Panc1 (cell line): ENCODE results near the gene KLHDC1. TPM values are rescaled to one million over a fixed set of nuclear protein-coding genes. Genes with fewer than 3 reads are reported as not detected.
"Not testable (repeated sequence)": the region's sequence is repeated elsewhere in the genome, so short reads cannot be mapped to it uniquely, and the experiment has no call there.

Experiments
- ATAC-seq: fragments of 200-7000 bp; cut with Tn5 transposase; 2 replicates; pipeline ENCODE4 v1.9.1; 2020; ENCODE audit warnings: mild to moderate bottlenecking, moderate library complexity
- BruUV-seq: library from RNA; stranded (reverse); fragments of 400-500 nt; replicated peaks from 2 replicates; lab custom pipeline; 2021; lab: Mats Ljungman, UMichigan
- CTCF ChIA-PET: fragments of 300-600 bp; sonication (Branson Sonifier 250); formaldehyde crosslinking; loops from one replicate; lab custom pipeline; 2022; ENCODE audit warnings: antibody characterized with exemption; lab: Charles Lee
- POLR2A ChIA-PET: fragments of 300-600 bp; sonication (Branson Sonifier 250); formaldehyde crosslinking; loops from one replicate; lab custom pipeline; 2022; ENCODE audit warnings: antibody characterized with exemption; lab: Charles Lee
- DNase-seq: peaks from one replicate; pipeline ENCODE4 v3.0.0-alpha.2; 2010; ENCODE audit warnings: low read depth, low spot score
- H3K27ac ChIP-seq: 2 replicates; pipeline ENCODE4 v1.5.1; 2011; ENCODE audit warnings: mild to moderate bottlenecking, low read length, inconsistent platforms
- H3K27me3 ChIP-seq: fragments of 200-500 bp; sonication (Bioruptor generic); 2 replicates; pipeline ENCODE4 v1.6.0; 2014; ENCODE audit warnings: low read length, inconsistent platforms; ENCODE audit not compliant: control insufficient read depth, insufficient read depth
- H3K36me3 ChIP-seq: fragments of 200-500 bp; sonication (Bioruptor generic); 2 replicates; pipeline ENCODE4 v1.5.1; 2014; ENCODE audit warnings: inconsistent platforms, mild to moderate bottlenecking, low read length, moderate library complexity; ENCODE audit not compliant: control insufficient read depth, insufficient read depth
- H3K4me1 ChIP-seq: 2 replicates; pipeline ENCODE4 v1.5.1; 2011; ENCODE audit warnings: inconsistent platforms, mild to moderate bottlenecking, low read length, moderate library complexity; ENCODE audit not compliant: control insufficient read depth, insufficient read depth
- H3K4me3 ChIP-seq, 2 experiments: 2 replicates each; pipeline ENCODE4 v1.5.1; 2011 to 2012; ENCODE audit warnings: low read depth in 2 of 2, low read length in 2 of 2, mild to moderate bottlenecking in 2 of 2, inconsistent platforms in 1 of 2, moderate library complexity in 1 of 2
- H3K9me3 ChIP-seq: fragments of 200-500 bp; sonication (Bioruptor generic); 2 replicates; pipeline ENCODE4 v1.5.1; 2014; ENCODE audit warnings: low read depth, mild to moderate bottlenecking, inconsistent platforms, low read length, moderate library complexity; ENCODE audit not compliant: control insufficient read depth, insufficient read depth
- CTCF ChIP-seq: fragments of 450-650 bp; IDR thresholded peaks from 2 replicates; pipeline ENCODE4 v1.5.1; 2017; ENCODE audit warnings: mild to moderate bottlenecking
- POLR2AphosphoS5 ChIP-seq: IDR thresholded peaks from 2 replicates; pipeline ENCODE4 v1.6.1; 2012; ENCODE audit warnings: mild to moderate bottlenecking, low read depth, low read length, moderate library complexity
- REST ChIP-seq, 2 experiments: IDR thresholded peaks; 2 replicates each; pipeline ENCODE4 v1.6.1; 2011 to 2012; ENCODE audit warnings: low read depth in 2 of 2, control low read depth in 1 of 2, low read length in 1 of 2, mild to moderate bottlenecking in 1 of 2, moderate library complexity in 1 of 2; ENCODE audit not compliant: insufficient read depth in 1 of 2
- SIN3A ChIP-seq: IDR thresholded peaks from 2 replicates; pipeline ENCODE4 v1.6.1; 2012; ENCODE audit warnings: low read depth, mild to moderate bottlenecking, low read length, moderate library complexity, borderline replicate concordance; ENCODE audit not compliant: insufficient read depth
- TCF7L2 ChIP-seq: IDR thresholded peaks from 2 replicates; pipeline ENCODE4 v1.6.1; 2011; ENCODE audit warnings: mild to moderate bottlenecking, low read depth, low read length, inconsistent platforms
- in situ Hi-C: cut with HindIII; loops from 2 replicates; pipeline ENCODE4 v1.10.0; 2016; ENCODE audit warnings: low sequenced_read_pairs, low pct_unique_long_range_greater_than_20kb
- intact Hi-C: fragments of 100-400 bp; cut with micrococcal nuclease; formaldehyde crosslinking; loops from one replicate; pipeline ENCODE4 v1.10.0; 2022; ENCODE audit not compliant: unreplicated experiment
- total RNA-seq: library from RNA; stranded (reverse); gene quantifications from one replicate; pipeline ENCODE4 v1.2.1, GENCODE V29; 2021; ENCODE audit not compliant: unreplicated experiment

Gene KLHDC1
- total RNA-seq, 1 experiment from 2014 or later, result 1.3 TPM

- no peak overlapping the region for H3K4me3 ChIP-seq
- no peaks in the 10 kb centered on the region for H3K9me3 ChIP-seq
- no peak for ATAC-seq
- no peak for DNase-seq
- no peaks in the 10 kb centered on the region for H3K27me3 ChIP-seq
- CTCF ChIA-PET, result no interaction called here
- no peak for TF ChIP-seq REST (IDR thresholded peaks at IDR 0.05; ENCODE audit: insufficient read depth in 1 of 2, low read depth in 2 of 2, low read length in 1 of 2)
- no peak for TF ChIP-seq POLR2AphosphoS5
- no peak for TF ChIP-seq CTCF
- no peak for TF ChIP-seq SIN3A
- TF ChIP-seq TCF7L2, result no peak
- in situ Hi-C loops (no loop called here), intact Hi-C loops (no loop called here)
- H3K4me1 ChIP-seq, result no peaks in the 10 kb centered on the region
- POLR2A ChIA-PET, result no interaction called here
- no peaks in the 10 kb centered on the region for H3K36me3 ChIP-seq
- BruUV-seq, result no TSS peak
- no peak overlapping the region for H3K27ac ChIP-seq
Measured at GRCh38 chr14:49733836-49734235, 40.9 kb downstream of the KLHDC1 start.

- in situ Hi-C loops, H3K4me1 ChIP-seq, DNase-seq, H3K27me3 ChIP-seq, BruUV-seq, ATAC-seq, H3K9me3 ChIP-seq, H3K36me3 ChIP-seq, H3K27ac ChIP-seq, CTCF ChIA-PET, H3K4me3 ChIP-seq, intact Hi-C loops: not testable (repeated sequence)
- POLR2A ChIA-PET, result interaction anchor here (0.7 kb wide), 1 partner anchor 535 kb away, joined by 3 read pairs; no protein-coding TSS in a partner anchor
Measured at GRCh38 chr14:49735669-49736068, 42.7 kb downstream of the KLHDC1 start.

- Histone ChIP-seq H3K27ac (no peak overlapping the region), H3K9me3 (no peaks in the 10 kb centered on the region), H3K4me3 (no peak overlapping the region), H3K36me3 (no peaks in the 10 kb centered on the region), H3K4me1 (no peaks in the 10 kb centered on the region), H3K27me3 (no peaks in the 10 kb centered on the region)
- no peak for DNase-seq
- BruUV-seq, result no TSS peak
- no peak for ATAC-seq
- CTCF ChIA-PET, result no interaction called here
- POLR2A ChIA-PET, result no interaction called here
- intact Hi-C loops (no loop called here), in situ Hi-C loops (no loop called here)
- no peak for TF ChIP-seq REST (IDR thresholded peaks at IDR 0.05; ENCODE audit: insufficient read depth in 1 of 2, low read depth in 2 of 2, low read length in 1 of 2)
- no peak for TF ChIP-seq CTCF
- TF ChIP-seq SIN3A, result no peak
- no peak for TF ChIP-seq TCF7L2
- TF ChIP-seq POLR2AphosphoS5, result no peak
Measured at GRCh38 chr14:49745191-49745590, 52.3 kb downstream of the KLHDC1 start.

GRCh38 chr14:49746476-49746875 lies 53.6 kb downstream of the KLHDC1 start:
- H3K36me3 ChIP-seq, CTCF ChIA-PET, H3K27me3 ChIP-seq, ATAC-seq, BruUV-seq, DNase-seq, H3K9me3 ChIP-seq, H3K4me3 ChIP-seq, in situ Hi-C loops, intact Hi-C loops, H3K4me1 ChIP-seq, H3K27ac ChIP-seq: not testable (repeated sequence)
- POLR2A ChIA-PET, result interaction anchor here (0.6 kb wide), 1 partner anchor 112 kb away, joined by 3 read pairs; no protein-coding TSS in a partner anchor
